K562 (cell line): Measurements from ENCODE around the gene CD36. TPM values are rescaled to one million over a fixed set of nuclear protein-coding genes. Genes with fewer than 3 reads are reported as not detected.

Experiments
- BMI1 ChIP-seq: fragments of 150-350 bp; IDR thresholded peaks from 2 replicates; pipeline ENCODE4 v1.6.1; 2014; ENCODE audit warnings: low read length
- DPF2 ChIP-seq: fragments of 450-650 bp; IDR thresholded peaks from 2 replicates; pipeline ENCODE4 v1.6.1; 2016
- HNRNPL ChIP-seq: fragments of 200-400 bp; formaldehyde crosslinking; IDR thresholded peaks from 2 replicates; pipeline ENCODE4 v1.6.1; 2017; ENCODE audit warnings: low read depth, mild to moderate bottlenecking, low read length
- MAZ ChIP-seq, 2 experiments: fragments of 450-650 bp in 1 of 2; sonication (generic) in 1 of 2; formaldehyde crosslinking; IDR thresholded peaks in 1 of 2; conservative IDR thresholded peaks in 1 of 2; 2 replicates each; pipeline versions ENCODE4 v1.4.0 to v1.5.0; 2020; ENCODE audit warnings: mild to moderate bottlenecking in 1 of 2, missing genetic modification reagents in 1 of 2
- MEF2A ChIP-seq: IDR thresholded peaks from 2 replicates; pipeline ENCODE4 v1.6.1; 2011; ENCODE audit warnings: low read depth, mild to moderate bottlenecking, low read length, moderate library complexity; ENCODE audit not compliant: control insufficient read depth
- NEUROD1 ChIP-seq: fragments of 150-350 bp; IDR thresholded peaks from 2 replicates; pipeline ENCODE4 v1.6.1; 2014; ENCODE audit warnings: borderline replicate concordance, low read length, low read depth; ENCODE audit not compliant: partially characterized antibody
- YY1 ChIP-seq, 3 experiments: IDR thresholded peaks; 2 replicates each; pipeline ENCODE4 v1.6.1; 2011; ENCODE audit warnings: low read length in 2 of 3, mild to moderate bottlenecking in 2 of 3, moderate library complexity in 2 of 3, borderline replicate concordance in 1 of 3, control low read depth in 1 of 3, low read depth in 1 of 3; ENCODE audit not compliant: insufficient read depth in 3 of 3, insufficient replicate concordance in 2 of 3, control insufficient read depth in 1 of 3, insufficient read length in 1 of 3; ENCODE audit errors: extremely low read depth in 1 of 3
- ZNF124 ChIP-seq: sonication (generic); formaldehyde crosslinking; IDR thresholded peaks from 2 replicates; pipeline ENCODE4 v1.8.1; 2022; ENCODE audit warnings: missing genetic modification reagents
- polyA plus RNA-seq, 8 experiments: library from polyadenylated mRNA; depleted of rRNA in 4 of 8; stranded (reverse) in 5 of 8; unstranded in 3 of 8; fragments of >200 nt; fragmentation: Nextera tagmentation in 2 of 8; fragmentation: Illumina TruSeq in 1 of 8; extraction: Ambion mirVana in 2 of 8; extraction: Trizol in 1 of 8; gene quantifications; 2 replicates each; pipeline versions ENCODE4 v1.2.1 to v1.2.3, GENCODE V29; 2011 to 2014; ENCODE audit warnings: inconsistent platforms in 1 of 8, missing spikeins in 1 of 8
- total RNA-seq, 7 experiments: library from RNA; depleted of rRNA in 6 of 7; stranded (reverse); fragments of >200 nt in 6 of 7; fragmentation: Illumina TruSeq in 2 of 7; extraction: Trizol in 2 of 7; gene quantifications; 2 replicates each; pipeline versions ENCODE4 v1.2.1 to v1.2.3, GENCODE V29; 2011 to 2021; ENCODE audit warnings: low replicate concordance in 1 of 7
- TF ChIP-seq, protein P1 (sequence below): sonication (generic); formaldehyde crosslinking; IDR thresholded peaks from 2 replicates; pipeline ENCODE4 v1.8.0; 2022; ENCODE audit warnings: mild to moderate bottlenecking, missing genetic modification reagents
- TF ChIP-seq, protein P2 (sequence below), 2 experiments: fragments of 450-650 bp in 1 of 2; sonication (generic) in 1 of 2; formaldehyde crosslinking in 1 of 2; IDR thresholded peaks in 1 of 2; conservative IDR thresholded peaks in 1 of 2; 2 replicates each; pipeline versions ENCODE4 v1.6.1 to v1.8.1; 2016 to 2023; ENCODE audit warnings: mild to moderate bottlenecking in 2 of 2, moderate library complexity in 2 of 2, inconsistent platforms in 1 of 2, missing genetic modification reagents in 1 of 2
- TF ChIP-seq, protein P3 (sequence below): fragments of 450-650 bp; IDR thresholded peaks from 2 replicates; pipeline ENCODE4 v1.6.1; 2017; ENCODE audit warnings: antibody characterized with exemption

Gene CD36
- total and polyA plus RNA-seq, 9 of the 15 experiments (the other 6 are each of a cell fraction or from before 2014, with no cell fraction given) = 0.09 to 4.0 (median 0.42) TPM

DNA sequence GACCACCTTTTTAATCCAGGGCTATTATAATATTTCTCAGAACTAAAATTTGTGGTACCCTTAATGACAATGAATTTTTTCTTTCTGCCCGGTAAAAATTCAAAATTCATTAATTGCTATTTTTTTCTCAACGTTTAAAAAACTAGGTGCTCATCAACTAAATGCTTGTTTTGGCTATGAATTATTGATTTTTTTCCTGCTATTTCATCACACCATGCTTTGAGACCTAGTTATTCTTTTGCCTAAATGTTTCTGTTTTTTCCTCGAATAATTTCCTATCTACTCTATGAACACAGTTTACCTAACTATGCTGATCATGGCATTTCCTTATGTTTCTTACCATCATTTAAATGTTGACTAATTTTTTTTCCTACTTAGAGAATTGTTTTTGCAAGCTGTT lies 5.6 kb upstream of the CD36 start (continued):
- TF ChIP-seq, protein P1, sequence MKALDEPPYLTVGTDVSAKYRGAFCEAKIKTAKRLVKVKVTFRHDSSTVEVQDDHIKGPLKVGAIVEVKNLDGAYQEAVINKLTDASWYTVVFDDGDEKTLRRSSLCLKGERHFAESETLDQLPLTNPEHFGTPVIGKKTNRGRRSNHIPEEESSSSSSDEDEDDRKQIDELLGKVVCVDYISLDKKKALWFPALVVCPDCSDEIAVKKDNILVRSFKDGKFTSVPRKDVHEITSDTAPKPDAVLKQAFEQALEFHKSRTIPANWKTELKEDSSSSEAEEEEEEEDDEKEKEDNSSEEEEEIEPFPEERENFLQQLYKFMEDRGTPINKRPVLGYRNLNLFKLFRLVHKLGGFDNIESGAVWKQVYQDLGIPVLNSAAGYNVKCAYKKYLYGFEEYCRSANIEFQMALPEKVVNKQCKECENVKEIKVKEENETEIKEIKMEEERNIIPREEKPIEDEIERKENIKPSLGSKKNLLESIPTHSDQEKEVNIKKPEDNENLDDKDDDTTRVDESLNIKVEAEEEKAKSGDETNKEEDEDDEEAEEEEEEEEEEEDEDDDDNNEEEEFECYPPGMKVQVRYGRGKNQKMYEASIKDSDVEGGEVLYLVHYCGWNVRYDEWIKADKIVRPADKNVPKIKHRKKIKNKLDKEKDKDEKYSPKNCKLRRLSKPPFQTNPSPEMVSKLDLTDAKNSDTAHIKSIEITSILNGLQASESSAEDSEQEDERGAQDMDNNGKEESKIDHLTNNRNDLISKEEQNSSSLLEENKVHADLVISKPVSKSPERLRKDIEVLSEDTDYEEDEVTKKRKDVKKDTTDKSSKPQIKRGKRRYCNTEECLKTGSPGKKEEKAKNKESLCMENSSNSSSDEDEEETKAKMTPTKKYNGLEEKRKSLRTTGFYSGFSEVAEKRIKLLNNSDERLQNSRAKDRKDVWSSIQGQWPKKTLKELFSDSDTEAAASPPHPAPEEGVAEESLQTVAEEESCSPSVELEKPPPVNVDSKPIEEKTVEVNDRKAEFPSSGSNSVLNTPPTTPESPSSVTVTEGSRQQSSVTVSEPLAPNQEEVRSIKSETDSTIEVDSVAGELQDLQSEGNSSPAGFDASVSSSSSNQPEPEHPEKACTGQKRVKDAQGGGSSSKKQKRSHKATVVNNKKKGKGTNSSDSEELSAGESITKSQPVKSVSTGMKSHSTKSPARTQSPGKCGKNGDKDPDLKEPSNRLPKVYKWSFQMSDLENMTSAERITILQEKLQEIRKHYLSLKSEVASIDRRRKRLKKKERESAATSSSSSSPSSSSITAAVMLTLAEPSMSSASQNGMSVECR (CRISPR knock-in tag) = no peak
- no peak for TF ChIP-seq YY1 (IDR thresholded peaks at IDR 0.05; ENCODE audit: borderline replicate concordance in 1 of 3, control insufficient read depth in 1 of 3, extremely low read depth in 1 of 3, insufficient read depth in 3 of 3, insufficient read length in 1 of 3, insufficient replicate concordance in 2 of 3, low read depth in 1 of 3, low read length in 2 of 3)
- TF ChIP-seq NEUROD1 = no peak
- TF ChIP-seq BMI1 = no peak
- TF ChIP-seq, protein P2, sequence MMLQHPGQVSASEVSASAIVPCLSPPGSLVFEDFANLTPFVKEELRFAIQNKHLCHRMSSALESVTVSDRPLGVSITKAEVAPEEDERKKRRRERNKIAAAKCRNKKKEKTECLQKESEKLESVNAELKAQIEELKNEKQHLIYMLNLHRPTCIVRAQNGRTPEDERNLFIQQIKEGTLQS (IDR thresholded peaks at IDR 0.05) = no peak
- TF ChIP-seq, protein P2 (CRISPR knock-in tag; conservative IDR thresholded peaks at IDR 0.05) = no peak
- TF ChIP-seq ZNF124 = no peak
- TF ChIP-seq MAZ (CRISPR knock-in tag; conservative IDR thresholded peaks at IDR 0.05 in 1 of 2, IDR thresholded peaks at IDR 0.05 in 1 of 2) = no peak
- TF ChIP-seq MEF2A = no peak
- TF ChIP-seq, protein P3, sequence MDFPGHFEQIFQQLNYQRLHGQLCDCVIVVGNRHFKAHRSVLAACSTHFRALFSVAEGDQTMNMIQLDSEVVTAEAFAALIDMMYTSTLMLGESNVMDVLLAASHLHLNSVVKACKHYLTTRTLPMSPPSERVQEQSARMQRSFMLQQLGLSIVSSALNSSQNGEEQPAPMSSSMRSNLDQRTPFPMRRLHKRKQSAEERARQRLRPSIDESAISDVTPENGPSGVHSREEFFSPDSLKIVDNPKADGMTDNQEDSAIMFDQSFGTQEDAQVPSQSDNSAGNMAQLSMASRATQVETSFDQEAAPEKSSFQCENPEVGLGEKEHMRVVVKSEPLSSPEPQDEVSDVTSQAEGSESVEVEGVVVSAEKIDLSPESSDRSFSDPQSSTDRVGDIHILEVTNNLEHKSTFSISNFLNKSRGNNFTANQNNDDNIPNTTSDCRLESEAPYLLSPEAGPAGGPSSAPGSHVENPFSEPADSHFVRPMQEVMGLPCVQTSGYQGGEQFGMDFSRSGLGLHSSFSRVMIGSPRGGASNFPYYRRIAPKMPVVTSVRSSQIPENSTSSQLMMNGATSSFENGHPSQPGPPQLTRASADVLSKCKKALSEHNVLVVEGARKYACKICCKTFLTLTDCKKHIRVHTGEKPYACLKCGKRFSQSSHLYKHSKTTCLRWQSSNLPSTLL = no peak
- TF ChIP-seq HNRNPL = no peak
- no peak for TF ChIP-seq DPF2
